ENCODE data around the gene MYO1G. TPM values are rescaled to one million over a fixed set of nuclear protein-coding genes. Genes with fewer than 3 reads are reported as not detected.

Gene MYO1G
- total and polyA plus RNA-seq, 10 of the 15 experiments (the other 5 are each of a cell fraction or from before 2014, with no cell fraction given): 1.8 to 232 (median 134) TPM

GRCh38 chr7:45013465-45013967 is 34.7 kb upstream of the MYO1G start:
- WGBS (ENCODE audit: insufficient coverage, insufficient replicate concordance, low lambda C conversion rate, missing lambda C conversion rate): 86% methylated on average over 2 of the region's 2 CpGs
- ATAC-seq: no peak
- intact Hi-C loops (cut with micrococcal nuclease; ENCODE audit: unreplicated experiment): no loop called here

GRCh38 chr7:45007571-45008328 is 28.9 kb upstream of the MYO1G start:
- ATAC-seq: peak; percentile 86
- H3K4me1 ChIP-seq (ENCODE audit: control insufficient read depth, insufficient read depth, low read length): peaks cover 36% of the 10 kb centered on the region
- H3K27me3 ChIP-seq (replicated peaks in 1 of 2; ENCODE audit: control insufficient read depth in 2 of 2, insufficient read depth in 2 of 2, low read length in 1 of 2): no peaks in the 10 kb centered on the region
- FAIRE-seq: no peak
- WGBS (ENCODE audit: insufficient coverage, insufficient replicate concordance, low lambda C conversion rate, missing lambda C conversion rate): 2% methylated on average over 7 of the region's 7 CpGs
- peaks cover 0 to 7% of the 10 kb centered on the region in 2 experiments; a peak in 2 of 4 replicates for H3K36me3 ChIP-seq (ENCODE audit: control insufficient read depth in 2 of 2, insufficient read depth in 2 of 2, low read length in 1 of 2)
- no peaks in the 10 kb centered on the region for H4K20me1 ChIP-seq (ENCODE audit: control insufficient read depth, insufficient read depth)
- DNase-seq (ENCODE audit: low read depth, low spot score): peak; percentile 45
- H2AFZ ChIP-seq (ENCODE audit: control insufficient read depth, low read depth, low read length): no peak overlapping the region
- no peak overlapping the region for H3K9ac ChIP-seq (ENCODE audit: control insufficient read depth, insufficient read depth, low read length)
- intact Hi-C loops (cut with micrococcal nuclease; ENCODE audit: unreplicated experiment) (no loop called here), in situ Hi-C loops (cut with MboI) (no loop called here)
- ChIA-PET CTCF (interaction anchor here (0.7 to 3.0 kb wide), 6 partner anchors 12 to 153 kb away, joined by 3 to 10 read pairs (median 6); no protein-coding TSS in a partner anchor), SMC1A (ENCODE audit: uncharacterized antibody, unreplicated experiment) (interaction anchor here (0.8 to 2.1 kb wide), 8 partner anchors 12 to 128 kb away, joined by 3 to 8 read pairs (median 5); no protein-coding TSS in a partner anchor), POLR2A (interaction anchor here (0.6 to 1.2 kb wide), 5 partner anchors 13 to 323 kb away, joined by 3 to 4 read pairs (median 3); no protein-coding TSS in a partner anchor), RAD21 (ENCODE audit: unreplicated experiment) (interaction anchor here (0.6 to 1.2 kb wide), 9 partner anchors 8 to 85 kb away, joined by 3 to 7 read pairs (median 4); partner anchors contain the start of gene CCM2)
- H3K9me3 ChIP-seq (replicated peaks; ENCODE audit: control insufficient read depth, insufficient read depth, low read length): no peaks in the 10 kb centered on the region
- BruUV-seq (replicated peaks): no TSS peak
- peak overlapping the region; percentile 82 for H3K4me2 ChIP-seq (ENCODE audit: control insufficient read depth, insufficient read depth)
- no peak overlapping the region for H3K4me3 ChIP-seq
- H3K27ac ChIP-seq (ENCODE audit: control insufficient read depth, insufficient read depth): peak overlapping the region; percentile 65
- H3K79me2 ChIP-seq (ENCODE audit: control insufficient read depth, insufficient read depth, low read length): peaks cover 56% of the 10 kb centered on the region
- TF ChIP-seq NR2F1 (conservative IDR thresholded peaks at IDR 0.05) (peak; percentile 52; the same call in 1 of the 2 replicates), IKZF2 (IDR thresholded peaks at IDR 0.05) (peak; percentile 21 to 66; a peak in 3 of 4 replicates), ATF2 (IDR thresholded peaks at IDR 0.05; ENCODE audit: low read length) (peak; percentile 54; the same call in 1 of the 2 replicates), MXI1 (IDR thresholded peaks at IDR 0.05; ENCODE audit: low read depth, low read length) (no peak), NFIC (IDR thresholded peaks at IDR 0.05; ENCODE audit: low read depth, low read length) (peak; percentile 39; the same call in 1 of the 2 replicates), RUNX3 (IDR thresholded peaks at IDR 0.05; ENCODE audit: low read length) (peak; percentile 86), MLLT1 (IDR thresholded peaks at IDR 0.05) (peak; percentile 60; the same call in 1 of the 2 replicates), CHD1 (IDR thresholded peaks at IDR 0.05; ENCODE audit: low read depth, low read length) (no peak)

More at GRCh38 chr7:45013465-45013967, 34.7 kb upstream of the MYO1G start:
- CTCF ChIA-PET: interaction anchor here (0.8 to 1.0 kb wide), 2 partner anchors 11 to 122 kb away, joined by 3 to 4 read pairs; no protein-coding TSS in a partner anchor
- RAD21 ChIA-PET (ENCODE audit: unreplicated experiment): interaction anchor here (2.5 kb wide), 1 partner anchor 12 kb away, joined by 10 read pairs; the partner anchor contains the start of gene CCM2
- TF ChIP-seq BCL11A (IDR thresholded peaks at IDR 0.05; ENCODE audit: low read depth, low read length) (no peak), NFXL1 (IDR thresholded peaks at IDR 0.05; ENCODE audit: borderline replicate concordance) (no peak), EP300 (IDR thresholded peaks at IDR 0.05; ENCODE audit: borderline replicate concordance in 1 of 2, control insufficient read depth in 1 of 2, low read depth in 2 of 2, low read length in 2 of 2) (no peak), TARDBP (IDR thresholded peaks at IDR 0.05; ENCODE audit: borderline replicate concordance) (no peak), SMAD1 (IDR thresholded peaks at IDR 0.05; ENCODE audit: low read depth, partially characterized antibody) (no peak), NBN (IDR thresholded peaks at IDR 0.05) (no peak), CHD2 (IDR thresholded peaks at IDR 0.05; ENCODE audit: borderline replicate concordance, low read depth, low read length) (no peak), SIX5 (IDR thresholded peaks at IDR 0.05; ENCODE audit: low read depth, low read length, severe bottlenecking) (no peak)
- in situ Hi-C loops (cut with MboI): no loop called here
- Histone ChIP-seq H3K4me3 (no peak overlapping the region), H3K9ac (ENCODE audit: control insufficient read depth, insufficient read depth, low read length) (no peak overlapping the region), H2AFZ (ENCODE audit: control insufficient read depth, low read depth, low read length) (no peak overlapping the region), H4K20me1 (ENCODE audit: control insufficient read depth, insufficient read depth) (no peaks in the 10 kb centered on the region; the same call in 1 of the 2 replicates), H3K79me2 (ENCODE audit: control insufficient read depth, insufficient read depth, low read length) (peaks cover 12% of the 10 kb centered on the region), H3K27ac (ENCODE audit: control insufficient read depth, insufficient read depth) (no peak overlapping the region), H3K4me2 (ENCODE audit: control insufficient read depth, insufficient read depth) (no peak overlapping the region), H3K36me3 (ENCODE audit: control insufficient read depth in 2 of 2, insufficient read depth in 2 of 2, low read length in 1 of 2) (peaks cover 0 to 8% of the 10 kb centered on the region in 2 experiments; a peak in 2 of 4 replicates), H3K4me1 (ENCODE audit: control insufficient read depth, insufficient read depth, low read length) (peaks cover 2% of the 10 kb centered on the region), H3K27me3 (replicated peaks in 1 of 2; ENCODE audit: control insufficient read depth in 2 of 2, insufficient read depth in 2 of 2, low read length in 1 of 2) (no peaks in the 10 kb centered on the region), H3K9me3 (replicated peaks; ENCODE audit: control insufficient read depth, insufficient read depth, low read length) (no peaks in the 10 kb centered on the region; the same call in 2 of the 3 replicates)
- POLR2A ChIA-PET: interaction anchor here (0.6 to 1.0 kb wide), 2 partner anchors 13 to 58 kb away, joined by 3 read pairs; no protein-coding TSS in a partner anchor
- DNase-seq (ENCODE audit: low read depth, low spot score): no peak
- SMC1A ChIA-PET (ENCODE audit: uncharacterized antibody, unreplicated experiment): interaction anchor here (1.2 to 2.4 kb wide), 3 partner anchors 13 to 40 kb away, joined by 4 to 15 read pairs (median 5); no protein-coding TSS in a partner anchor
- no TSS peak for BruUV-seq (replicated peaks)
- no peak for FAIRE-seq

Data from GM12878 (cell line).